A673 (cell line): ENCODE results near the gene ATRN.

Source experiments
- CTCF ChIP-seq: fragments of 300-800, 200-600 bp; sonication (generic); conservative IDR thresholded peaks from 2 replicates; pipeline ENCODE4 v1.5.1; 2017; ENCODE audit warnings: low read depth, mild to moderate bottlenecking, antibody characterized with exemption, low read length, moderate library complexity, mixed read lengths
- EZH2 ChIP-seq: fragments of 200-600 bp; sonication (generic); IDR thresholded peaks from 2 replicates; pipeline ENCODE4 v1.6.1; 2017; ENCODE audit warnings: borderline replicate concordance, low read depth, mild to moderate bottlenecking, mixed read lengths, antibody characterized with exemption, low read length; ENCODE audit not compliant: poor library complexity, severe bottlenecking

- no peak for TF ChIP-seq CTCF
- no peak for TF ChIP-seq EZH2
Observed at GRCh38 chr20:3586093-3586492, 115.3 kb downstream of the ATRN start.
